ENCODE measurements around the gene FAM13A.

FAM13A gene

DNA sequence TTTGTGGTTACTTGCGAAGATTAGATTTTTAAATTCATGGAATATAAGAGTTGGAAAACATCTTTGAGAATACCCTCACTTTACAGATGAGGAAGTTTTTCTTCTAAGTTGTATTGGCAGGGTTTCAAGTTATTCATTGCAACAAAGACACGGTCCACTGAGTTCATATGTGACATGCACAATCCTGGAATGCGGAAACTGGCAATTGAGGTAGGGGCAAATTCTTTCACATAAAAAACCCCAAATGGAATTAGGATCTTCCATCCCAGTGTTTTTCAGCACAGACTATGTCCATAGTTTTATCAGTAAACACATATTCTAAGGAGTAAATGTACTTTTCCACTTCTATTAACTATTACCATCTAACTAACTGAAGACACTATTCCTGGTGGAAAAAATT lies 277.6 kb downstream of the FAM13A start:
- DNase-seq (ENCODE audit: low spot score), result no peak

GRCh38 chr4:88775529-88775928 lies 281.5 kb downstream of the FAM13A start:
- DNase-seq (ENCODE audit: low spot score), result no peak

DNA sequence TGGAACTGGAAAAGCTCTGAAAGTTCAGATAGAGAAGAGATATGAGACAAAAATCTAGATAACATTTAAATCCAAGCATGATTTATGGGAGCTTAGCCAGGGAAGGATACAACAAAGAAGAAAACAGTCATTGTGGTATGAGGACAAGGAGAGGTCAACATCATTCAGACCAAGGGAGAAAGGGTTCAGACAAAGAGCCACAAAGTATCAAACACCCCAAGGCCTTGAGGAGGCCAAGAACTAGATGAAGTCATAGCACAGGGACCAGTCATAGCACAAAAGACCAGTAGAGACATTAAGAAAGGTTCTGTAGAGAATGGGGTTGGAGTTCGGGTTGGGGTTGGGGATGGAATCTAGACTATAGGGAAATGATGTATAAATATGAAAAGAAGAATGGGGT lies 282.0 kb downstream of the FAM13A start:
- DNase-seq (ENCODE audit: low spot score), result no peak

DNA sequence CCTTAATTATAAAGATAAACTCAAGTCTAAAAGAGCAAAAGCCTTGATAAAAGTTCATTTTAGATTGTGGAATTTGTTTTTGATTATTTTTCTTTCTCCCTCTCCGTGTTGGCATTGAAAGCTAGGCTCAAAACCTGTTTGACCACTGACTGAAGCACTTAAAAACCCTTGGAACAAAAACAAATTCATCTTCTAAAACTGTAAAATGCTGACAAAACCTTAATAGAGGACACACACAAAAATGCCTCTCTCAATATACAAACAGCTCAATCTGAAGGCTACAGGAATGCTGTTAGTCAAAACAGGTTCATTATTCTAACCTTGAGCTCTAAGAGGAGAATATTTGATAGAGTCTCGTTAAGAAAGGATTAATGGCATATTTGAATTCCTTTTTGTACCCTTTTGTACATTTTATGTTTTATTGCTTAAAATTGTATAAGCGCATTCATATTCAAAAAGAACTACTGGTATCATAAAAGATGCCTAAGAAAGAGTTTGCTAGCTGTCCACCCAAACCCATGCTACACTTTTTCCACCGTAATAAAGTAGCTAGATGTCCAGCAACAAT lies 285.0 kb downstream of the FAM13A start:
- DNase-seq (ENCODE audit: low spot score), result no peak

DNA sequence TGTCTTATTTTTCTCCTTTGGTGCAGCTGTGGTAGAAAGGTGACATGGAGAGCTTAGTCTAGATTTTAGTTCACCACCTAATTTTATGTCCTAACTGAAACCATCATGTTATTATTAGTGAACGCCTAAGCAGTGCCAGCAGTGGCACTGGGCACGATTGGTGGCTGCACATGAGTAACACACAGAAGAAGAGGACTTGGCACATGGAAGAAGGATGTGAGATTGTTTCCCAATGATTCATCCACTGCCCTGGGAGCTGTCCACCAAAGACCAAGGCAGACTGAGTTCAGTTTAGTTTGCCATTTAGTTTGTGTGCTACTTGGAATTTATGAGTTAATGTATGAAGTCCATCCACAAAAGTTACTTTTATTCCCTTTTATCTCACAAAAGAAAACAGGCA lies 291.3 kb downstream of the FAM13A start:
- DNase-seq (ENCODE audit: low spot score), result peak; percentile 14

DNA sequence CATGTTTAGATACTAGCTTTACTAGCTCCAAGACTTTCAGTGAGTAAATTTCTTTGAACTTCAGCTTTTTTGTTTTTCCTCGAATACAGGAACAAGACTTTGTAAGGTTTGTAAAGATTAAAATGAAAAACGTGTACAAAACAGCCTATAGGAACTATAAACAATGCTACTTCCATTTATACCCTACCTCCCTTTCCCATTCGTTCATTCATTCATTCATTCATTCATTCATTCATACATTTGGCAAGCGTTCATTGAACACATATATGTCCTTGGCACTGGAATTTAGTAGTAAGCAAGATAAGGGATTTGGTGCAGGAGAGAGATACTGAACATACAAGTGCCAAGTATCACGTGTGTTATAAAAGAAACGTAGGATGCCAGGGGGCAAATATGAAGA lies 293.9 kb downstream of the FAM13A start:
- no peak for DNase-seq (ENCODE audit: low spot score)

- no peak for DNase-seq (ENCODE audit: low spot score)
Observed at GRCh38 chr4:88761861-88762523, 295.0 kb downstream of the FAM13A start.

GRCh38 chr4:88761342-88761741 lies 295.6 kb downstream of the FAM13A start:
- no peak for DNase-seq (ENCODE audit: low spot score)

DNA sequence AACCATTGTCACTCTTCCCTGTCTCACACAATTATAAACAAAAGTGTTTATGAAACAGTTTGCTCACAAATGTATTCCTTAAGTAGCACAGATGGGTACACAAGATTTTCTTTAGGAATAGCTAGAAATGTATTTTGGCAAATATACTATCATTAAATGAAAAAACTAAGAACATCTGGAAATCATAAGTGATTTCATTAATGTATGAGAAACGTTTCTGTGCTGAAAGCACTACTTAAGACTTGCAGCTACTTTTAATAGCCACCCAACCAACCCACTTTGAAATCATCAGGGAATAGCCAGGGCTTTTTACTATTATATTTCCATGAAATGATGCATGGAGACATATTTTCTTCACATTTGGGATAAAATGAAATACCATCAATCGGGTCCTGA lies 297.1 kb downstream of the FAM13A start:
- no peak for DNase-seq (ENCODE audit: low spot score)

GRCh38 chr4:88759039-88759894 lies 297.7 kb downstream of the FAM13A start:
- DNase-seq (ENCODE audit: low spot score), result no peak

DNA sequence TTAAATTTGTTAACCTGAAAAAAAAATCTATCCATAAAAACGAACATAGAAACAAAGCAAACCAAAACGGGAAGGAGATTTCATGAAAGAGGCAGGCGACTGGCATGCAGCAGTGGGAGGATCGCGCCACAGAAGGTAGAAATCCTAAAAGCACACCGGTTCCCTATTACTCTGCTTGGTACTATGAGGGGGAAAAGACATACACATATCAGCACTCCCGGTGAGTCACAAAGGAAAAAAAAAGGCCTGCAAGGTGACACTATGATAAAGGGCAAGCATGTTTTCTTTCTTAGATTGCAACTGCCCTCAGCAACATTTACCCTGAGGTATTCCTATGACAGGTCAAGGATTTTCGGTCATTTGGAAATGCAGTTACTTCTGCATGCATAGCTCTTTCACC lies 298.7 kb downstream of the FAM13A start:
- DNase-seq (ENCODE audit: low spot score), result no peak

DNA sequence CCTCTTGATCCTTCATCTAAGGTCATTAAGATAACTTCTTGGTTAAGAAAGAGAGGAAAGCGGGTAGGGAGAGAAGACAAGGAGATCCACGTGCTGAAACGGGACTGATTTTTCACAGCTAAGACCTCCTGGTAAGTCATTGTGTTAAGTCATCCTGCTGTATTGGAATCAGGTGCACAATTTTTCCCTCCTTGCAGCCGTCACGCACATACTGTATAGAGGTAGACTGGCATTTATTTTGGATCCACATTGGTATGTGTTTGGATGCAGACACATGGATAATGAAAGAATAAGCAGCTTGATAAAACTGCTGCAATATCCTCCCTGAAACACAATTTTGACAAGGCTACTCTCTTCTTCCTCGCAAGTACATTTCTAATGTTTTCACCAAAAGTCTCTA lies 299.2 kb downstream of the FAM13A start:
- no peak for DNase-seq (ENCODE audit: low spot score)

DNA sequence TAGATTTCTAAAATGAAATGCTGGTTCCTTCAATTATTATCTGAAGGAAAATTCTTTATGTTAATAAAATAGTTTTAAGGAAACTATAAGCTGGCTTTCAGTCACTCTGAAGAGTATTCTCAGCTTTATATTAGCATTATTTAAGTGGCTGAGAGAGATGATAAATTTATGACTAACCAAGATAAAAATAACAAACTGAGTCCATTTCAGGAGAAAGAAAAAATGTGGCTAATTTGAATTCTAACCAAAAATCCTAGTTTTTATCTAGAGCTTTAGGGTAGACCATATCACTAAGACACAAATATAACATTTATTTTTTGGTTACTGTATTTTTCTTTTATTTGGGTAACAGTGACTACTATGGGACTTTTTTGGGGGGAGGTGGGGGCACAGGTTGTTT lies 299.9 kb downstream of the FAM13A start:
- DNase-seq (ENCODE audit: low spot score), result no peak

DNA sequence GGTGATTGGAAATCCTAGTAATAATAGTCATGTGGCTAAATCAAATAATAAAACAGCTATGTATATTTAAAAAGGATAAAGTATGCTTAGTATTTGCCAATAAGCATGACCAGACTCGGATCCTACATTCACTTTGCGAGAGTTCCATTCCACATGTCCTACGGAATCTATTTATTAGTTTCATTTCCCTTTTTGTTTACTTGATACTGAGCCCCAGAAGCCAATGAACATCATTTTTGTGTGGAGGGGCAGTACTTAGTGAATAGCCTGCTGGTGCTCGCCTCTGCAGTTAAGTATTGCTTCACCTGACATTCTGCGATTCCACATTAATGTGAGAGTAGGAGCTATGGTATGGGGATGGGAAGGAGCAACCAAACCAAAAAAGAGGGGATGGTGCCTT lies 300.8 kb downstream of the FAM13A start:
- DNase-seq (ENCODE audit: low spot score), result no peak

- DNase-seq (ENCODE audit: low spot score), result no peak
Observed at GRCh38 chr4:88755454-88755853, 301.5 kb downstream of the FAM13A start.

DNA sequence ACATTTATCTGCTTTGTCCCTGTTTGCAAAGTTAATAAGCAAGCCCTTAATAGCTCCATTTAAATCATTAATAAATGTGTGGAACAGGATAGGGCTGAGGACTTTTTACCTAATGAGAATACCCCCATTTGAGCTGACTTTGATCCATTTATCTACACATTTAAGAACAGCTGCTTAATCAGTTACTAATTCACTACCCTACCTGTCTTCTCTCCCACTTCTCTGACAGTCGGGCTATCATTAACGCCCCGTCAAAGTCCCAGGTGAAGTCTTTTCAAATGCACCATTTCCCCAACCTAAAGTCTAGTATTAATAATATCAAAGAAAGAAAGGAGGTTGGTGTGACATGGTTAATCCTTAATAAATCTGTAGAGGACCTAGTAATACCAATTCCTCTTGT lies 302.2 kb downstream of the FAM13A start:
- no peak for DNase-seq (ENCODE audit: low spot score)

- DNase-seq (ENCODE audit: low spot score), result no peak
Observed at GRCh38 chr4:88753658-88754571, 303.1 kb downstream of the FAM13A start.

GRCh38 chr4:88752754-88753153 lies 304.2 kb downstream of the FAM13A start:
- DNase-seq (ENCODE audit: low spot score), result no peak

- DNase-seq (ENCODE audit: low spot score), result no peak
Observed at GRCh38 chr4:88752076-88752463, 304.9 kb downstream of the FAM13A start.

- no peak for DNase-seq (ENCODE audit: low spot score)
Observed at GRCh38 chr4:88751258-88752075, 305.5 kb downstream of the FAM13A start.

DNA sequence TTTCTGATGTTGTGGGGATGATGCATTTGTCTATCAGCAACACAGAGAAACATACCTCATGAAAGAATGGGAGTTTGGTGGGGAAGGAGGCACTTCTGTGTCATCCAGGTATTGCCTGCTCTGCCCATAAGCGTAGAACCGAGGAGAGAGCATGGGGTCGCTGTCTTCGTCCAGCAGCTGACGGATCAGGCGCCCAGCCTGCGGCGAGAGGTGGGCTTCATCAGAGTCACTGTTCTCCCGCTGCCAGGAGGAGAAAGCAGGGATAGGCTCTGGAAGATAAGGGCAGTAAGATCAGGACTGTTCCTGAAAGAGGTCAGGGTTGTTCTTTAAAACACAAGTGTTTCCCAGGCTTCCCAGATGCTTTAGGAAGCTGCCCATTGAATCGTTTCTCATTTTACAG lies 306.6 kb downstream of the FAM13A start:
- no peak for DNase-seq (ENCODE audit: low spot score)

Measured in LoVo (cell line).